ENCODE results near the gene GRIA4.
A peak's percentile ranks its signal among the peaks of the same experiment; 100 is the strongest.
"Not testable (repeated sequence)": the region's sequence is repeated elsewhere in the genome, so short reads cannot be mapped to it uniquely, and the experiment has no call there.

The GRIA4 gene

GRCh38 chr11:105783216-105783615 is 173.3 kb downstream of the GRIA4 start:
- Histone ChIP-seq H3K27me3 (ENCODE audit: insufficient read depth, low read depth, severe bottlenecking) (no peaks in the 10 kb centered on the region), H3K27ac (no peak overlapping the region), H3K9me3 (ENCODE audit: severe bottlenecking) (no peaks in the 10 kb centered on the region), H3K36me3 (no peaks in the 10 kb centered on the region), H3K4me3 (ENCODE audit: low read depth, low read length) (no peak overlapping the region)
- TF ChIP-seq, protein P1, sequence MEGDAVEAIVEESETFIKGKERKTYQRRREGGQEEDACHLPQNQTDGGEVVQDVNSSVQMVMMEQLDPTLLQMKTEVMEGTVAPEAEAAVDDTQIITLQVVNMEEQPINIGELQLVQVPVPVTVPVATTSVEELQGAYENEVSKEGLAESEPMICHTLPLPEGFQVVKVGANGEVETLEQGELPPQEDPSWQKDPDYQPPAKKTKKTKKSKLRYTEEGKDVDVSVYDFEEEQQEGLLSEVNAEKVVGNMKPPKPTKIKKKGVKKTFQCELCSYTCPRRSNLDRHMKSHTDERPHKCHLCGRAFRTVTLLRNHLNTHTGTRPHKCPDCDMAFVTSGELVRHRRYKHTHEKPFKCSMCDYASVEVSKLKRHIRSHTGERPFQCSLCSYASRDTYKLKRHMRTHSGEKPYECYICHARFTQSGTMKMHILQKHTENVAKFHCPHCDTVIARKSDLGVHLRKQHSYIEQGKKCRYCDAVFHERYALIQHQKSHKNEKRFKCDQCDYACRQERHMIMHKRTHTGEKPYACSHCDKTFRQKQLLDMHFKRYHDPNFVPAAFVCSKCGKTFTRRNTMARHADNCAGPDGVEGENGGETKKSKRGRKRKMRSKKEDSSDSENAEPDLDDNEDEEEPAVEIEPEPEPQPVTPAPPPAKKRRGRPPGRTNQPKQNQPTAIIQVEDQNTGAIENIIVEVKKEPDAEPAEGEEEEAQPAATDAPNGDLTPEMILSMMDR (IDR thresholded peaks at IDR 0.05; ENCODE audit: low read depth, low read length), result no peak
- DNase-seq, result no peak

- DNase-seq; H3K9me3 ChIP-seq (ENCODE audit: severe bottlenecking); H3K27me3 ChIP-seq (ENCODE audit: insufficient read depth, low read depth, severe bottlenecking); H3K36me3 ChIP-seq; H3K4me3 ChIP-seq (ENCODE audit: low read depth, low read length); H3K27ac ChIP-seq: not testable (repeated sequence)
These were observed 176.0 kb downstream of the GRIA4 start for GRCh38 chr11:105785850-105786249.

DNA sequence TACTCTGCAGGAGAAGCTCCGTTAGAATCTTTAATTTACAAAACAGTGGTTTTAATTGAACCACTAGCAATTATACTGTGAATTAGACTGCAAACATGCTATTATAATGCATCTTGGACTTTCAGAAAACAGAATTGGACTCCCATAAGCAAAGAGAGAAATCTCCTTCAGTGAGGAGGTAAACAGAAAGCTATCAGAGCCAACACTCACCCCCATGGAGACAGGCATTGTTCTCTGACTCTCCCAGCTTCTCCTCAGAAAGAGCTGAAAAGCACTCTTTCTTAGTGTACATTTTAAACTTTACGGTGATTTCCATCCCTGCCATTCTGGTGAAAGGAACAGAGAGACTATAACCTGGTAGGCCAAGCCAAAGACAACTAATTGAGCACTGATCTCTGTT is 176.9 kb downstream of the GRIA4 start:
- TF ChIP-seq, protein P1 (IDR thresholded peaks at IDR 0.05; ENCODE audit: low read depth, low read length), result no peak
- H3K27me3 ChIP-seq (ENCODE audit: insufficient read depth, low read depth, severe bottlenecking), result no peaks in the 10 kb centered on the region
- no peak overlapping the region for H3K27ac ChIP-seq
- no peaks in the 10 kb centered on the region for H3K9me3 ChIP-seq (ENCODE audit: severe bottlenecking)
- no peaks in the 10 kb centered on the region for H3K36me3 ChIP-seq
- no peak overlapping the region for H3K4me3 ChIP-seq (ENCODE audit: low read depth, low read length)
- DNase-seq, result no peak

GRCh38 chr11:105789579-105790420 is 179.9 kb downstream of the GRIA4 start:
- Histone ChIP-seq H3K4me3 (ENCODE audit: low read depth, low read length) (no peak overlapping the region), H3K9me3 (ENCODE audit: severe bottlenecking) (no peaks in the 10 kb centered on the region), H3K27ac (no peak overlapping the region), H3K36me3 (no peaks in the 10 kb centered on the region), H3K27me3 (ENCODE audit: insufficient read depth, low read depth, severe bottlenecking) (no peaks in the 10 kb centered on the region)
- DNase-seq, result no peak
- TF ChIP-seq, protein P1 (IDR thresholded peaks at IDR 0.05; ENCODE audit: low read depth, low read length), result no peak

GRCh38 chr11:105790840-105791239 is 181.0 kb downstream of the GRIA4 start:
- H3K36me3 ChIP-seq, result no peaks in the 10 kb centered on the region
- DNase-seq, result peak; percentile 45
- TF ChIP-seq, protein P1 (IDR thresholded peaks at IDR 0.05; ENCODE audit: low read depth, low read length), result no peak
- no peak overlapping the region for H3K27ac ChIP-seq
- no peaks in the 10 kb centered on the region for H3K27me3 ChIP-seq (ENCODE audit: insufficient read depth, low read depth, severe bottlenecking)
- no peak overlapping the region for H3K4me3 ChIP-seq (ENCODE audit: low read depth, low read length)
- no peaks in the 10 kb centered on the region for H3K9me3 ChIP-seq (ENCODE audit: severe bottlenecking)

- no peaks in the 10 kb centered on the region for H3K36me3 ChIP-seq
- no peaks in the 10 kb centered on the region for H3K9me3 ChIP-seq (ENCODE audit: severe bottlenecking)
- DNase-seq, result no peak
- no peak overlapping the region for H3K27ac ChIP-seq
- H3K27me3 ChIP-seq (ENCODE audit: insufficient read depth, low read depth, severe bottlenecking), result no peaks in the 10 kb centered on the region
- TF ChIP-seq, protein P1 (IDR thresholded peaks at IDR 0.05; ENCODE audit: low read depth, low read length), result no peak
- no peak overlapping the region for H3K4me3 ChIP-seq (ENCODE audit: low read depth, low read length)
These were observed 183.2 kb downstream of the GRIA4 start for GRCh38 chr11:105793092-105793491.
